SK-N-SH treated with all-trans-retinoic acid at 6 μM for 48 hours (cell line): ENCODE data around the gene GRM4.

ENCODE experiments used
- ATAC-seq: fragments of 200-7000 bp; cut with Tn5 transposase; 3 replicates; pipeline ENCODE4 v1.9.1; 2020; ENCODE audit warnings: mild to moderate bottlenecking, moderate library complexity
- ARNTL ChIP-seq: fragments of 450-650 bp; formaldehyde crosslinking; IDR thresholded peaks from 2 replicates; pipeline ENCODE4 v1.5.0; 2020; ENCODE audit warnings: low read depth, mild to moderate bottlenecking, moderate library complexity, borderline replicate concordance
- CSDC2 ChIP-seq: fragments of 250-450 bp; sonication (Bioruptor Pico); IDR thresholded peaks from 2 replicates; pipeline ENCODE4 v1.5.0; 2020; ENCODE audit warnings: mild to moderate bottlenecking, moderate library complexity
- ESRRG ChIP-seq: fragments of 250-450 bp; sonication (Bioruptor Pico); IDR thresholded peaks from 2 replicates; pipeline ENCODE4 v1.6.1; 2021; ENCODE audit warnings: mild to moderate bottlenecking
- ISL1 ChIP-seq: fragments of 250-450 bp; sonication (Bioruptor Pico); IDR thresholded peaks from 2 replicates; pipeline ENCODE4 v2.1.2; 2022; ENCODE audit warnings: mild to moderate bottlenecking, moderate library complexity
- OSR1 ChIP-seq: fragments of 250-450 bp; sonication (Bioruptor Pico); IDR thresholded peaks from 2 replicates; pipeline ENCODE4 v1.8.0; 2022; ENCODE audit warnings: moderate library complexity, mild to moderate bottlenecking, inconsistent platforms
- PPARA ChIP-seq: fragments of 250-450 bp; sonication (Bioruptor Pico); IDR thresholded peaks from 2 replicates; pipeline ENCODE4 v1.5.0; 2020; ENCODE audit warnings: mild to moderate bottlenecking, borderline replicate concordance
- RARB ChIP-seq: fragments of 250-450 bp; sonication (Bioruptor Pico); IDR thresholded peaks from 2 replicates; pipeline ENCODE4 v1.8.0; 2021; ENCODE audit warnings: mild to moderate bottlenecking, moderate library complexity
- SNAI2 ChIP-seq: fragments of 250-450 bp; sonication (Bioruptor Pico); IDR thresholded peaks from 2 replicates; pipeline ENCODE4 v1.5.0; 2020; ENCODE audit warnings: mild to moderate bottlenecking, moderate library complexity
- TCF4 ChIP-seq: fragments of 250-450 bp; sonication (Bioruptor Pico); IDR thresholded peaks from 2 replicates; pipeline ENCODE4 v1.8.0; 2021; ENCODE audit warnings: mild to moderate bottlenecking, moderate library complexity, borderline replicate concordance
- TOX ChIP-seq: fragments of 250-450 bp; sonication (Bioruptor Pico); IDR thresholded peaks from 2 replicates; pipeline ENCODE4 v1.8.0; 2021; ENCODE audit warnings: mild to moderate bottlenecking, moderate library complexity, borderline replicate concordance
- ZC3H10 ChIP-seq: fragments of 250-450 bp; sonication (Bioruptor Pico); IDR thresholded peaks from 2 replicates; pipeline ENCODE4 v1.5.1; 2021; ENCODE audit warnings: mild to moderate bottlenecking, moderate library complexity
- ZFP3 ChIP-seq: fragments of 250-450 bp; sonication (Bioruptor Pico); IDR thresholded peaks from 2 replicates; pipeline ENCODE4 v1.5.0; 2020; ENCODE audit warnings: mild to moderate bottlenecking, moderate library complexity
- ZFP30 ChIP-seq: fragments of 450-650 bp; formaldehyde crosslinking; IDR thresholded peaks from 2 replicates; pipeline ENCODE4 v1.5.0; 2022; ENCODE audit warnings: mild to moderate bottlenecking, moderate library complexity
- ZNF565 ChIP-seq: fragments of 450-650 bp; formaldehyde crosslinking; conservative IDR thresholded peaks from 2 replicates; pipeline ENCODE4 v1.5.0; 2020; ENCODE audit warnings: low read depth, mild to moderate bottlenecking, moderate library complexity
- ZNF70 ChIP-seq: fragments of 450-650 bp; formaldehyde crosslinking; IDR thresholded peaks from 2 replicates; pipeline ENCODE4 v1.5.0; 2020; ENCODE audit warnings: mild to moderate bottlenecking, moderate library complexity
- ZNF8 ChIP-seq: fragments of 450-650 bp; formaldehyde crosslinking; IDR thresholded peaks from 2 replicates; pipeline ENCODE4 v1.5.0; 2020; ENCODE audit warnings: mild to moderate bottlenecking, moderate library complexity
- TF ChIP-seq, protein P1 (sequence below): fragments of 250-450 bp; sonication (Bioruptor Pico); IDR thresholded peaks from 2 replicates; pipeline ENCODE4 v1.5.0; 2020; ENCODE audit warnings: mild to moderate bottlenecking, moderate library complexity
- TF ChIP-seq, protein P2 (sequence below): fragments of 250-450 bp; sonication (Bioruptor Pico); IDR thresholded peaks from 2 replicates; pipeline ENCODE4 v1.8.0; 2021; ENCODE audit warnings: low read depth, mild to moderate bottlenecking, moderate library complexity, borderline replicate concordance
- TF ChIP-seq, protein P3 (sequence below): fragments of 250-450 bp; sonication (Bioruptor Pico); IDR thresholded peaks from 2 replicates; pipeline ENCODE4 v1.5.1; 2021; ENCODE audit warnings: mild to moderate bottlenecking, moderate library complexity
- TF ChIP-seq, protein P4 (sequence below): fragments of 250-450 bp; sonication (Bioruptor Pico); IDR thresholded peaks from 2 replicates; pipeline ENCODE4 v1.5.1; 2020; ENCODE audit warnings: low read depth, mild to moderate bottlenecking, moderate library complexity

Gene GRM4

DNA sequence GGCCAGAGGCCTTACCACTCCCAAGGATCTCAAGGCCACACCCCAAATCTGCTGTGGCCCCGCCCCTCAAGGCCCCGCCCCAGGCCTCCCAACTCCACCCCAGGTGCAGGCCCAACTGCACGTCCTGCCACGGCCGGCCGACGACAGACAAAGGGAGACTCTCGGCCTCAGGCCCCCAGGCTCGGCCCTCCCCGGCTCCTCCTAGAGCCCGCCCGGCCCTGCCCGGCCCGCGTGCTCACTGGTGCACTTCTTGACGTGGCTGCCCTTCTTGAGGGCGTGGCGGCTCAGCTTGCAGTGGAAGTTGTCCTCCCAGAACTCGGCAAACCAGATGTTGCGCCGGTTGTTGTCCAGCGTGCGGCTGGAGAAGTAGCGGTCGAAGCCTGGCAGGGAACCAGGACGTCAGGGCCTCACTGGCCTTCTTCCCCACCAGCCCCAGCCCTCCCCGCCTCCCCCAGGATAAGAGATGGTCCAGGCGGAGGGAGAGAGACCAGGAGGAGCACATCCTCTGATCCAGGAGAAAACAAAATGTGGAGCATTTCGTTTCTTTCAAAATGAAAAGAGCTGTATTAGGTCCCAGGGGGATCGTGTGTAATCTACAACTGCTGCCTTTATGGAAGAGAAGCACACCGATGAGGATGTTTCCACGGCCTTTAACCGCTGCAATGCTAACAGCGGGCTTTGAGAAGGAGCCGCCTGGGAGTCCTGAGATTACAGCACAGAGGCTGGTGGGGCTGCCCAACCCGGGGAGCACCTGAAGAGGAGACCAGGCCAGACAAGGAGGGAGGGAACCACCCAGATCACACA lies 89.4 kb downstream of the GRM4 start:
- no peak for ATAC-seq
- TF ChIP-seq ESRRG (no peak), ZNF565 (no peak), ZFP30 (CRISPR knock-in tag) (no peak), ARNTL (CRISPR knock-in tag) (no peak), TCF4 (CRISPR knock-in tag) (no peak), ZFP3 (CRISPR knock-in tag) (no peak), CSDC2 (CRISPR knock-in tag) (no peak), RARB (CRISPR knock-in tag) (no peak)
- TF ChIP-seq, protein P1, sequence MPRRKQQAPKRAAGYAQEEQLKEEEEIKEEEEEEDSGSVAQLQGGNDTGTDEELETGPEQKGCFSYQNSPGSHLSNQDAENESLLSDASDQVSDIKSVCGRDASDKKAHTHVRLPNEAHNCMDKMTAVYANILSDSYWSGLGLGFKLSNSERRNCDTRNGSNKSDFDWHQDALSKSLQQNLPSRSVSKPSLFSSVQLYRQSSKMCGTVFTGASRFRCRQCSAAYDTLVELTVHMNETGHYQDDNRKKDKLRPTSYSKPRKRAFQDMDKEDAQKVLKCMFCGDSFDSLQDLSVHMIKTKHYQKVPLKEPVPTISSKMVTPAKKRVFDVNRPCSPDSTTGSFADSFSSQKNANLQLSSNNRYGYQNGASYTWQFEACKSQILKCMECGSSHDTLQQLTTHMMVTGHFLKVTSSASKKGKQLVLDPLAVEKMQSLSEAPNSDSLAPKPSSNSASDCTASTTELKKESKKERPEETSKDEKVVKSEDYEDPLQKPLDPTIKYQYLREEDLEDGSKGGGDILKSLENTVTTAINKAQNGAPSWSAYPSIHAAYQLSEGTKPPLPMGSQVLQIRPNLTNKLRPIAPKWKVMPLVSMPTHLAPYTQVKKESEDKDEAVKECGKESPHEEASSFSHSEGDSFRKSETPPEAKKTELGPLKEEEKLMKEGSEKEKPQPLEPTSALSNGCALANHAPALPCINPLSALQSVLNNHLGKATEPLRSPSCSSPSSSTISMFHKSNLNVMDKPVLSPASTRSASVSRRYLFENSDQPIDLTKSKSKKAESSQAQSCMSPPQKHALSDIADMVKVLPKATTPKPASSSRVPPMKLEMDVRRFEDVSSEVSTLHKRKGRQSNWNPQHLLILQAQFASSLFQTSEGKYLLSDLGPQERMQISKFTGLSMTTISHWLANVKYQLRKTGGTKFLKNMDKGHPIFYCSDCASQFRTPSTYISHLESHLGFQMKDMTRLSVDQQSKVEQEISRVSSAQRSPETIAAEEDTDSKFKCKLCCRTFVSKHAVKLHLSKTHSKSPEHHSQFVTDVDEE (CRISPR knock-in tag) = no peak
- TF ChIP-seq, protein P2, sequence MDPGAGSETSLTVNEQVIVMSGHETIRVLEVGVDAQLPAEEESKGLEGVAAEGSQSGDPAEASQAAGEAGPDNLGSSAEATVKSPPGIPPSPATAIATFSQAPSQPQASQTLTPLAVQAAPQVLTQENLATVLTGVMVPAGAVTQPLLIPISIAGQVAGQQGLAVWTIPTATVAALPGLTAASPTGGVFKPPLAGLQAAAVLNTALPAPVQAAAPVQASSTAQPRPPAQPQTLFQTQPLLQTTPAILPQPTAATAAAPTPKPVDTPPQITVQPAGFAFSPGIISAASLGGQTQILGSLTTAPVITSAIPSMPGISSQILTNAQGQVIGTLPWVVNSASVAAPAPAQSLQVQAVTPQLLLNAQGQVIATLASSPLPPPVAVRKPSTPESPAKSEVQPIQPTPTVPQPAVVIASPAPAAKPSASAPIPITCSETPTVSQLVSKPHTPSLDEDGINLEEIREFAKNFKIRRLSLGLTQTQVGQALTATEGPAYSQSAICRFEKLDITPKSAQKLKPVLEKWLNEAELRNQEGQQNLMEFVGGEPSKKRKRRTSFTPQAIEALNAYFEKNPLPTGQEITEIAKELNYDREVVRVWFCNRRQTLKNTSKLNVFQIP (CRISPR knock-in tag) = no peak
- TF ChIP-seq, protein P3, sequence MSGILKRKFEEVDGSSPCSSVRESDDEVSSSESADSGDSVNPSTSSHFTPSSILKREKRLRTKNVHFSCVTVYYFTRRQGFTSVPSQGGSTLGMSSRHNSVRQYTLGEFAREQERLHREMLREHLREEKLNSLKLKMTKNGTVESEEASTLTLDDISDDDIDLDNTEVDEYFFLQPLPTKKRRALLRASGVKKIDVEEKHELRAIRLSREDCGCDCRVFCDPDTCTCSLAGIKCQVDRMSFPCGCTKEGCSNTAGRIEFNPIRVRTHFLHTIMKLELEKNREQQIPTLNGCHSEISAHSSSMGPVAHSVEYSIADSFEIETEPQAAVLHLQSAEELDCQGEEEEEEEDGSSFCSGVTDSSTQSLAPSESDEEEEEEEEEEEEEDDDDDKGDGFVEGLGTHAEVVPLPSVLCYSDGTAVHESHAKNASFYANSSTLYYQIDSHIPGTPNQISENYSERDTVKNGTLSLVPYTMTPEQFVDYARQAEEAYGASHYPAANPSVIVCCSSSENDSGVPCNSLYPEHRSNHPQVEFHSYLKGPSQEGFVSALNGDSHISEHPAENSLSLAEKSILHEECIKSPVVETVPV (CRISPR knock-in tag) = no peak

DNA sequence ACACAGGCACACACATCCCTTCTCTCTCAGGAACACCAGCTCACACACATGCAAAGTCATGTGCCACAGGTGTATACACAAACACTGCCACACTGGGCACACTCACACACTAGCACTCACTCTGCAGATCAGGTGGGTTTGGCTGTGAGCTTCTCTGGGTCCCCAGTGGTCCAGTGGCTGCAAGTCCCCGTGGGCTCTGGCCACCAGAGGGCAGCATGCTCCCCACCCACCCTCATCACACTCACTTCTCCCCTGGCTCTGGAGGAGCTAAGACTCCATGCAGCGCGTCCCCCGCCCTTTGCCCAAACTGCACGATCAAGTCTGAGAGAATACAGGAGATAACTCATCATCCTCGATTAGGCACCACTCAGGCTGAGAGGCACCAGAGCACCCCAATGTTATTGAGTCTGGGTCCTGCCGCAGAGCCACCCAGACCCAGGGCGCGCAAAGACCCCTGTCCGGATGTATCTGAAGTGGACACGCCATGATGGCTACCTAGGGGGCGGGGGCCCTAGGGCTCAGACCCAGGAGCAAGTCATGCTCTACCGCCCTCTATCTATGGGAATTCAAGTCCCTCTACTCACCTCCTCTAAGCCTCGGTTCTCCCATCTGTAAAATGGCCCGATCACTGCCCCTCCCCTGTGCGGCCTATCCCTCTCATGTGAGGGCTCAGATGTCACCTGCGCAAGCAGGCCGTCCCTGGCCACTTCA lies 90.5 kb downstream of the GRM4 start:
- TF ChIP-seq ZC3H10 (CRISPR knock-in tag) (no peak), ZFP30 (CRISPR knock-in tag) (no peak)
- peak; percentile 93 for ATAC-seq

DNA sequence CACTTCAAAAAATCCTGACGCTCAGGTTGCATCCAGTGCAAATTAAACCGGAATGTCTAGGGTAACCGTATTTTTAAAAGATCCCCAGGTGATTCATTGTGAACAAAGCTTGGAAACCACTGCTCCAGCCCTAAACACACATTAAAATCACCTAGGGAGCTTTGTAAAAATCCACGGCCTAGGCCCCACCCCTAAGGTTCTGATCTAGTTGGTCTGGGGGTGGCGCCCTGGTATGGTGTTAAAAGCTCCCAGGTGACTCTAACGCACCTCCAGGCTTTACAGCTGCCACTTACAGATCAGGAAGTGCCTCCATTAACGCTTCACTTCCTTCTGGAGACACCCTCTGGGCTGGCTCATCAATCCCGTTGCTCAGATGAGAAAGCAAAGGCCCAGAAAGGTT lies 92.2 kb downstream of the GRM4 start:
- no peak for ATAC-seq
- TF ChIP-seq TOX (CRISPR knock-in tag) (no peak), OSR1 (no peak), ISL1 (CRISPR knock-in tag) (no peak), ARNTL (CRISPR knock-in tag) (no peak), PPARA (CRISPR knock-in tag) (no peak), RARB (CRISPR knock-in tag) (no peak), ZC3H10 (CRISPR knock-in tag) (no peak), CSDC2 (CRISPR knock-in tag) (no peak), ZFP30 (CRISPR knock-in tag) (no peak), TCF4 (CRISPR knock-in tag) (no peak), ZNF8 (CRISPR knock-in tag) (no peak), SNAI2 (CRISPR knock-in tag) (no peak), ZNF565 (no peak), ZNF70 (CRISPR knock-in tag) (no peak)
- TF ChIP-seq, protein P3 (CRISPR knock-in tag) = no peak
- TF ChIP-seq, protein P1 (CRISPR knock-in tag) = no peak
- TF ChIP-seq, protein P2 (CRISPR knock-in tag) = no peak
- TF ChIP-seq, protein P4, sequence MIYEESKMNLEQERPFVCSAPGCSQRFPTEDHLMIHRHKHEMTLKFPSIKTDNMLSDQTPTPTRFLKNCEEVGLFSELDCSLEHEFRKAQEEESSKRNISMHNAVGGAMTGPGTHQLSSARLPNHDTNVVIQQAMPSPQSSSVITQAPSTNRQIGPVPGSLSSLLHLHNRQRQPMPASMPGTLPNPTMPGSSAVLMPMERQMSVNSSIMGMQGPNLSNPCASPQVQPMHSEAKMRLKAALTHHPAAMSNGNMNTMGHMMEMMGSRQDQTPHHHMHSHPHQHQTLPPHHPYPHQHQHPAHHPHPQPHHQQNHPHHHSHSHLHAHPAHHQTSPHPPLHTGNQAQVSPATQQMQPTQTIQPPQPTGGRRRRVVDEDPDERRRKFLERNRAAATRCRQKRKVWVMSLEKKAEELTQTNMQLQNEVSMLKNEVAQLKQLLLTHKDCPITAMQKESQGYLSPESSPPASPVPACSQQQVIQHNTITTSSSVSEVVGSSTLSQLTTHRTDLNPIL = no peak
